ENCODE data around the gene AHSG.
"Not testable (repeated sequence)": the region's sequence is repeated elsewhere in the genome, so short reads cannot be mapped to it uniquely, and the experiment has no call there.

The AHSG gene

DNA sequence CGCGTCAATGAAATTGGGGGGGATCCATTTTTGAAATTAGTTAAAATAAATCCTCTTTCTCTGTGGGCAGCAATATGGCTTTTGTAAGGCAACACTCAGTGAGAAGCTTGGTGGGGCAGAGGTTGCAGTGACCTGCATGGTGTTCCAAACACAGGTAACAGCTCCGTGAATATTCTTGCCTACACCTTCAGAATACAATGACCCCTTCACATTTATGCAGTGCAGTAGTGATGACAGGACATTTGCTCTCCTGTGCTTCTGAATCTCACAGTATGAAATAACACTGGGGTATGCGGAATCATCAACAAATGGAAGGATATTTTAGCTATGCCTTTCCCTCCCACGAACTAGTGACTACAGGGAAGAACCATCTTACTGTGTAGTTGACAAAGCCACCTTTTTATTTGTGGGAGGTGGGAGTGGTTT is 6.9 kb downstream of the AHSG start:
- no peak for DNase-seq

DNA sequence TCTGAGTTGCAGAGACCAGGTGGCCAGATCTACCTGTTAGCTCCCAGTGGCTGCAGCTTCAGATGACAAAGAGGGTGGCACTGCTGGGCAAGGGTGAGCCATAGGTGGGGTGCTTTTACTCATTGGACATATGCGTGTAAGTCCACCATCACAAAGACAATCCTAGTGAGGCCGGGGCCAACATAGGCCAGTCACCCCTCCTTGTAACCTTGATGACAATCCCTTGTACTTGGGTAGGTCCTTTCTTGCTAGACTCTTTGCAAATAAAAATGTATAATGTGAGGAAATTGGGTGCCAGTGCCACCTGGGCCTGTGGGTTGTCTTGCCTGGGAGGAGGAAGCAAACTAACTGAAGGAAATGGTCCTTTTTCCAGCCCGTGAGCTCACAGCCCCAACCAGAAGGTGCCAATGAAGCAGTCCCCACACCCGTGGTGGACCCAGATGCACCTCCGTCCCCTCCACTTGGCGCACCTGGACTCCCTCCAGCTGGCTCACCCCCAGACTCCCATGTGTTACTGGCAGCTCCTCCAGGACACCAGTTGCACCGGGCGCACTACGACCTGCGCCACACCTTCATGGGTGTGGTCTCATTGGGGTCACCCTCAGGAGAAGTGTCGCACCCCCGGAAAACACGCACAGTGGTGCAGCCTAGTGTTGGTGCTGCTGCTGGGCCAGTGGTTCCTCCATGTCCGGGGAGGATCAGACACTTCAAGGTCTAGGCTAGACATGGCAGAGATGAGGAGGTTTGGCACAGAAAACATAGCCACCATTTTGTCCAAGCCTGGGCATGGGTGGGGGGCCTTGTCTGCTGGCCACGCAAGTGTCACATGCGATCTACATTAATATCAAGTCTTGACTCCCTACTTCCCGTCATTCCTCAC is 7.6 kb downstream of the AHSG start:
- DNase-seq: no peak

DNA sequence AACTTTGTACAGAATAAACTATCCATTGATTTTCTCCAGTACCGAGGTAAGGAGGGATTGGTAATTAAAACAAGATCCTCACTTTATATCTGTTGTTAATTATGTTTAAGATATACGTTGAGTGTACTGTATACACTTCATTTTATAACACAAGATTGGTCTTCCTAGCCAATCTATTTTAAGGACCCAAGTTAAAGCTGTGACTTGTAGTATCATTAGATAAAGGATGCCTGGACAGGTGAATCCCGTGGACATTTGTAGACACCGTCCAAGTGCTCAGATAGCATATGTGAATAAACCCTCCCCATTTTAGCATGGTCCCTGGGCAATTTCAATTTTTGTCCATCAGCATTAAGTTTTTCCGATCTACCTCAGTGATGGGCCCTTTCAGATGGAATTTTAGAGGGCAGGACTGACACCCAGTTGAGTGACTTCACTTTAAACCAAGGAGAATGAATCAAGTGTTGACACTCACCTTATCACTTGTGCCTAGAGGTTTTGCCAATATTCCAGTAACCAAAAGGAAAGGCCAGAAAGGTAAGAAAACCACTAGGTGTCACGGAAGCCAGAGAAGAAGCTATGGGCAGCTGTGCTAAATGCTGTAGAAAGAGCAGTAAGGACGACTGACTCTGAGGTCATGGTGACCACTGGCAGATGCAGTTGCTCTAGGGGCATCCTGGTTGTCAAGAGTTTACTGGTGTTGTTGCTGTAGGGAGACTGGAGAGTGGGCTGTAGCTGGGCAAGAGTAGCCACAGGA is 9.2 kb downstream of the AHSG start:
- DNase-seq: no peak

DNA sequence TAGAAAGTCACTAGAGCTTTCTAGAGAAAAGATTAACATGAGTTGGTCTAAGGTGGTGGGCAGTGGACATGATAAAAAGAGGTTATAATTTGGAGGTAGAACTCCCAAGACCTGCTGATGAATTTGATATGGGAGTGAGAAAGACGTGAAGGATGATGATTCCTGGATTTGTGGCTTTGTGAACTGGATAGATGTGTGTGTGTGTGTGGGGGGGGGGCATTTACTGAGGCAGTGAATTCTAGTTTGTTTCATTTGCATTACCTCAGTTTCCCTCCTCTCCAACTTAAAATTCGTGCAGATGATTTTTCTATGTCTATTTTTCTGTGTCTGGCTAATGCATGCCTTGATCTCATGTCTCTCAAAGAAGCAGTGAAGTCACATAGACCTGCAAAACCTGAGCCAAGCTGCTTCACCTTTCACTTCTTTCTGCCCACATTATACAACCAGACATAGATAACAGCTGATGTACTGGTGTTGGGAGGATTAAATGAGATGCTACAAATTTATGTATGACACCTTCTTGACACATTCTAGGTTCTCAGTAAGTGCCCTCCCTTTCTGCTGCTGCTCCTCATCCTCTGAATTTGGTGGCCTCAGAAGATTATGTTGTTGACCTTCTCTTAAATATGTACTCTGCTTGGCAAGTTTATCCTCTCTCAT is 9.9 kb downstream of the AHSG start:
- DNase-seq: no peak

DNA sequence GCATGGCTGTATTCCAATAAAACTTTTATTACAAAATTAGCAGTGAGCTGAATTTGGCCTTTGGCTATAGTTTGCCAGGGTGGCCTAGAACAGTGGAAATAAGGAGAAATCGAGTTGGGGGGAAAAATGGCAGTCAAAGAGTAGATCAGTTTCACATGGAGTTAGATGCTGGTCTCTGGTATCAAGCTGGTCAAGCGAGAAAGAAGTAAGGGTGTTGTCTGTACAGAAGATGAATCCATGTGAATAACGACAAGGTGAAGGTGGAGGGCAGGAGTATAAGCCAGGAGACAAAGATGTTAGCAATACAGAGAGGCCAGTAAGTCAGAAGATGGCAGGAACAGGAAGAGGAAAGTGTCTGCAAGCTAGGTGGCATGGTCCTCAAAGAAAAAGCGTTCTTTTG is 11.7 kb downstream of the AHSG start:
- no peak for DNase-seq

DNA sequence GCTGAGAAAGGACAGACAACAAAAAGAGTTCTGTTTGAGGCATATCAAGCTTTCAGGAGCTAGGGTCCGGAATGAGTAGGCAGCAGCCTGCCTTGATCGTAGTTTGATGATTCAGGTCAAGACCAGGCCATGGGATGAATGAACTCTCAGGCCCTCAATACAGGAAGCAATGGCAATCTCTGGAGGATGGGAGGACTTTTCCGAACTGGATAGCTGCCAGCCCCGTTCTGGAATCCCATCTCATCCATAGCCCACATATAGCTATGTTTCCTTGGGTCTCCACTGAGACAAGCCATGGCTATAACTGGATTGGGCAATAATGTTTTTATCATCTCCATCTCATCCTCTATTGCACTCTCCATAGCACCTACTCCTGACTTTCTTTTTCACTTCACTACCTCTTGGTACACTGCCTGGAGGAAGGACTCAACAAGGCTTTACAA is 12.8 kb downstream of the AHSG start:
- no peak for DNase-seq

DNA sequence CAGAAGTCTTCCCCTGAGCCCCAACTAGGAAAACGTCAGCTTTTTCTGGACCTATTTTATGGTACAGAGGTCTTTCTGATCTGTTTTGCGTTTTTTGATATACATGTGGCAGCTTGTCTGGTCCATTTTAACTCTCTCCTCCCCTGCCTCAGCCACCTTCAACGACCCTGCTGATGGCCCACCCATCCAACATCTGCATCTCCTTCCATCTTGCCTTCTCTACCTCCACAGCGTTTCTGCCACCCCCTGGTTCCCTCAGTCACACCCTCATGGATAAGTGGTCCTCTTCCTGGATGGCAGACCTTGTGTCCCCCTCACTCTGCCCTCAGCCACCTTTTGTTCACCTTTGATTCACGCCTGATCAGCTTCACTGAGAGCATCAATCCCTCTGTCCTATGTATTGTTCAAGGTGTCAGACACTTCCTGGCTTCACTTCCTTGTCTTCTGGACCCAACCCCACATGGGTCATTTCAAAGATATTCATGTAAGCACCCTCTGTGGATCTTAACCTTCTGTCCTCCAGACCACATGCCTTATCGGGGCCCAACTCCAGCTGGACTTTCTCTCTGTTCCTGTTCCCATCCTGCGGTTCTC is 13.5 kb downstream of the AHSG start:
- DNase-seq: no peak

DNA sequence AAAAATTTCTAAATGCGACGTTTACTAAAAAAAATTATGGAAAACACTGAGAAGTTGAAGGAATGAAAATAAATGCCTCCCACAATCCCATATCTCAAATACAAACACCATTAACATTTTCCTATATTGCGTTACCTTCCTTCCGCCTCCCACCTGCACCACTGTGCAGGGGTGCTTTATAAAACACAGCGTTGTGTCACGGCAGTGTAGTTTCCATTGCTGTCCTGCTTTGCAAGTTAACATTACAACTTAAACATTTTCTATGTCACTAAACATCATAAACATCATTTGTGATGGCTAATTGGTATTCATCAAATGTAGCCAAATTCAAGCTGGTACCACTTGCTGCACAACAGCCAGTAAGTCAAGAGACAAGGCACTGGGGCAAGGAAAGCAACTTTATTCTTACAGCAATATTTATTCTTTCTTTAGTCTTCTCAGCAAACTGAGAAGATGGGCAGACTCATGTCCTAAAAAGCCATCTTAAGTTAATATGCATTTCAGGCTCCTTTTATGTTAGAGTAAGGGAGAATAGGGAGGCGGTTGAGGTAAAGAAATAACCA is 15.1 kb downstream of the AHSG start:
- no peak for DNase-seq

DNA sequence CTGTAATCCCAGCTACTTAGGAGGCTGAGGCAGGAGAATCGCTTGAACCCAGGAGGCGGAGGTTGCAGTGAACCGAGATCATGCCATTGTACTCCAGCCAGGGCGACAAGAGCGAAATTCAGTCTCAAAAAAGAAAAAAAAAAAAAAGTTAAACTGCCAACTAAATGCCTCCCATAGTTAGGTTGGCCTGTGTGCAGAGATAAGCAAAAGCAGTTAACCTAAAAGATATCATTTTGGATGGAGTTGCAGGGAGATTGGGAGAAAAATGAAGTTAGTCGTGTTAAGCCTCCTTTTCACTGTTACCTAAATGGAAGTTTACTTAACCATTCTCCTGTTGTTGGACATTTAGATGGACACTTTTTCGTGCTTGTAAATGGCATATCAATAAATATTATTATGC is 15.9 kb downstream of the AHSG start:
- no peak for DNase-seq

DNA sequence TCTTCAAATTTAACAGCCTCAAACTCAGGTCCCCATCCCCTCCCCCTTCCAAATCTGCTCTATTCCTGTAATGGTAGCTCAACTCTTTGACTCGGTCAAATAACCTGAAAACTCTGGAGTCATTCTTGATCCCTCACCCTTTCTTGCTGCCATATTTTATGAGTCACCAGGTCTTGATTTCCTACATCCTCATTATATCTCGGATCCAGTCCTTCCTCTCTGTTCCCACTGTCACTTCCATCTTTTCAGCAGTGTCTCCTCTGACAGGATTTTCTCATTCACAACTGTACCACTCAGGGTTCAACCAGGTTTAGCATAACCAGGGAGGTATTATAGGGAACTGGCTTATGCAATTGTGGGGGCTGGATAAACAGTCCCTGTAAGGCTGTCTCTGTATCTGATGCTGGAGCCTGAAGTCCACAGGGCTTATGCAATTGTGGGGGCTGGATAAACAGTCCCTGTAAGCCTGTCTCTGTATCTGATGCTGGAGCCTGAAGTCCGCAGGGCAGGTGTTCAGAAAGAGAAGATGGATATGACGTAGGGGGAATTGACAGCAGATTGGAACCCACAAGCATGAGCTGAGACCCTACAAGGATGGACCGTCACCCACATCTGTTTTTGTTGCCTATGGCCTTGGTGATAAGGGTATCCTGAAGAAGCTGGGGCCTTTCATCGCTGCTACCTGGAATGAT is 18.2 kb downstream of the AHSG start:
- no peak for DNase-seq

DNA sequence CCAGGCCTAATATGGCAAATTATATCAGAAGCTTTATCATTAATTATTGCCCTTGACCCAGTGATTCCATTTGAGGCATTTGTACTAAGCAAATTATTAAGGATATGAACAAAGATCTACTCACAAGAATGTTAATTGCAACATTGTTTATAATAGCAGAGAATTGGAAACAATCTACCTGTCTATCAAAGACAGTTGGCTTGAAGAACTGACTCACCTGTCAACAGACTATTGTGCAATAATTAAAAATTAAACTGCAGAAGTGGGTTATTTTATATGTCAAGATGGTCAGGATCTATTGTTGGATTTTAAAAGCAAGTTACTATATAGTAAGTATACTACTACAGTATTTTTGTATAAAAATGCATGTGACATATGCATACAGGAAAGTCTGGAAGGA is 20.6 kb downstream of the AHSG start:
- DNase-seq: no peak

DNA sequence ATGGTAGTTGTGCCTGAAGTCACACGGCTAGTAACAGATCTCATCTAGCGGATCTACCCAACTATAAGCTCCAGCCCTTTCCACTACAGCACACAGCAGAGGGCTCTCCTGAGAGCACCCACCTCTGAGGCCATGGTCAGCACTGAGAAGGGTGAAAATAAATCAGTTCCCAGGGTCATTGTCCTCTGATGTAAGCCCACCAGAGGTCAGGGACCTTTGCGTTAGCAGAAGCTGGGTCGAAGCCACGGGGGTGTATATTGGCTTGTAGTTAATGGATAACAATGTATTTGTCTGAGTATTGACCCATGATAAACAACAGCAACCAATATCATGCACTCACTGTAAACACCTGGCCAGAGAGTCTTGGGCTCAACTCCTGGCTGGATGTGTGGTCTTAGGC is 21.3 kb downstream of the AHSG start:
- not testable (repeated sequence) for DNase-seq

DNA sequence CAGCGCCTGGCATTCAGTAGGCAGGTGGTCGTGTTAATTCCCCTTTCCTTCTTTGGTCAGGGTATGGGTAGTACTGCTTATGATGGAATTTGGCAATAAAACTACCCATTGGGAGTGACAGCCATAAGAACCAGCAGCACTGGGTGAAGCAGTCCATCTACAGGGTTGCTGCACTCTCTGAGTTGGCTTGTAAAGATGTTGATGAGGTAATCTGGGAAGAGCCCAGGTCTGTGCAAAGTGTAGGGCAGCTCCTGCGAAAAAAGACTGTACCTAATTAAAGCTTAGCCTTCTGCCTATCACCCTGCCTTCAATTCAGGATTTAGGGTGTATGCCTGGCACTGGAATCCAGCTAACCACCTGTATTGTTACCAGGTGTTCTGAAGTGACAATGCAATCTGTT is 22.7 kb downstream of the AHSG start:
- no peak for DNase-seq

DNA sequence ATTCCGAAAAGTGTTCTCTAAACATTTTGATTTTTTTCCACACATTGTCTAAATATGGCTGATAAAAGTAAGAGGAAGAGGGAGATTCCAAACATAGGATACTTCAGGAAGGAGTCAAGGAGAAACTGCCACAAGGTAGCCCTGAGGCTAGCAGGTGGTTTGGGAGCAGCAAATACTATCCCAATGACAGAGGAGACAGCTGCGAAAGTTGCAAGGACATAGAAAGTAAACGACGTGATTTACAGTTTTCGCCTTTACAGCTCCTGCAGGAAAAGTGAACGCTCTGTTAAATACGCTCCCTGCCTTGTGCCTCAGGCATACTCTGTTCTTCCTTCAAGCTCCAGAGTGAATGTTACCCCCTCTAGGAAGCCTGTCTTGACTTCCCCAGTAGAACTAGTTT is 23.7 kb downstream of the AHSG start:
- DNase-seq: no peak

DNA sequence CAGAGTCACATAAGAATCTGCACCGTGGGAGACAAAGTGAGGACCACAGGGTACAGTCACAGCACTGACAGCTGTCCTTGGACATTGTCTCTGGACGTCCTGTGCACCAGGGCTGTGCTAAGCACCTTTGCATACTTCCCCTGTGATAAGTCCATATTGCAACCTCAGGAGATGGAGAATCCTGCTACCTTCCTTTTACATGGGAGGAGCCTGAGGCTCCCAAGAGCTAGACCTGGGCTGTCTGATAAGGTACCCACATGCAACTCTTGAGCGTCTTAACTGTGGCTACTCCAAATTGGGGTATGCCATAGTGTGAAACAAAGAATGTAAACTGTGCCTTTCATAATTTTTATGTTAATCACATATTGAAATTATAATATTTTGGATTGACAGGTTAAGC is 24.8 kb downstream of the AHSG start:
- DNase-seq: no peak

DNA sequence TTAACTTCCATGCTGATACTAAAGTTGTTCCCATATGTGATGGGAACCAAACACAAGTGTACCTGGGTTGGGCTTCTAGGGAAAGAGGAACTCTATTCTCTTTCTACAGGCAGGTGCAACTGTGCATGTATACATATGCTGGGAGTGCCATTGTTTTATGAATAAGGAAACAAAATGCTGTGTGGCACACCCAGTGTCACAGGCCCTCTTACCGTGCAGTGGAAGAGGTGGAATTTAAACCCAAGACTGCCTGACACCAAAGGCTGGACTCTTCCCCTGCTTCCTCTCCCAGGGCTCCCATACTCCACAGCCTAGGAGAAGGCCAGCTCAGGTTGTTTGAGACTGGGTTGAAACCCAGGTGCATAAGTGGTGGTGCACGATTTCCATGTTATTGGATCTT is 25.4 kb downstream of the AHSG start:
- no peak for DNase-seq

DNA sequence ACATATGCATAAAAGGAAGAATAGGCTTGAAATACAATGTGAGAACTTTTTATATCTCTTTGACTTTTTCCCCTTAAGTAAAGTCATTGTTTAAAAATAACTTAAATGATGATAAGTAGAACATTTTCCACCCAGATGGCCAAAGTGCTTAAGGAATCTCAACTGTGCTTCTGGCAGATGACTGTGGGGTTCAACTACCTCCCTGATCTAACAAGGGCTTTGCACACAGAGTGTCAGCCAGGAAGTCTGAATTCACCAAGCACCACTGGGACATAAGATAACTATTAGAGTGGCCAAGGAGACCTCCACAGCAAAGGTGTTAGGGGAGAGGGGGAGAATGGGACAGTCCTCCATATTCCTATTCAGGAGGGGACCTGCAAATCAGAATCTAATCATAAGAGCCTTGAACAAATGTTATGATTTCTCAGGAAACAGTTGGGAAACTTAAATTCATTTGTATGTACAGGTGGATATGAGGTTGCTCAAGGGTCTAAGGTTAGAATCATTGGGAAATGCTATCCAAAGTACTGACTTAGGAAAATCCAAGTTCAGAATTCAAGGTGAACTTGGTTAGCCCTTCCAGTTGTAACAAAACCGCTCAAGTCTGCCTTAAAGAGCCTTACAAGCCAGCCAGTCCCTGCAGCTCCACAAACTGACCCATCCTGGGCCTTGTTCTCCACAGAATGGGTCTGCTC is 27.1 kb downstream of the AHSG start, which contains the start of gene FETUB:
Gene FETUB (plus strand): TSS at position 622 of the 695 bp plus-strand sequence. CDS start 62 bp downstream, at position 684.
- DNase-seq: no peak

DNA sequence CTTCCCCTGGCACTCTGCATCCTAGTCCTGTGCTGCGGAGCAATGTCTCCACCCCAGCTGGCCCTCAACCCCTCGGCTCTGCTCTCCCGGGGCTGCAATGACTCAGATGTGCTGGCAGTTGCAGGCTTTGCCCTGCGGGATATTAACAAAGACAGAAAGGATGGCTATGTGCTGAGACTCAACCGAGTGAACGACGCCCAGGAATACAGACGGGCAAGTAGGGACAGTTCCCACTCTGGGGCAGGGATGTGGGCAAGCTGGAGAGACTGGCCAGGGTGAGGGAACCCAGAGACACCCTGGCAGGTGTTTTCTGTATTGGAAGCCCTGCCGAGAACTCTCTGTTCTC is 27.6 kb downstream of the AHSG start:
- DNase-seq: no peak

DNA sequence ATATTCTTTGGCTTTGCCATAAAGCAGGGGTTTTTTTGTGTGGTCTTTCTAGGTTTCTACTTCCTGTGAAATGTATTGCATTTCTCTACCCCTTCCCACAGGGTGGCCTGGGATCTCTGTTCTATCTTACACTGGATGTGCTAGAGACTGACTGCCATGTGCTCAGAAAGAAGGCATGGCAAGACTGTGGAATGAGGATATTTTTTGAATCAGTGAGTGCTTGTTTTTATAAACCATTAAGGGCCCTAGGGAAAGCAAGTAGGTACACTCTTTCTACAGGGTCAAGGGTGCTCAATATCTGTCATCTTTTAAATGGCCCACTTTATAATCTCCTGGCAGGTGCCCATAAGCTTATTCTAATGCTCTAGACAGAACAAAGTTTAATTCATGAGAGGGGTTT is 28.1 kb downstream of the AHSG start:
- no peak for DNase-seq

DNA sequence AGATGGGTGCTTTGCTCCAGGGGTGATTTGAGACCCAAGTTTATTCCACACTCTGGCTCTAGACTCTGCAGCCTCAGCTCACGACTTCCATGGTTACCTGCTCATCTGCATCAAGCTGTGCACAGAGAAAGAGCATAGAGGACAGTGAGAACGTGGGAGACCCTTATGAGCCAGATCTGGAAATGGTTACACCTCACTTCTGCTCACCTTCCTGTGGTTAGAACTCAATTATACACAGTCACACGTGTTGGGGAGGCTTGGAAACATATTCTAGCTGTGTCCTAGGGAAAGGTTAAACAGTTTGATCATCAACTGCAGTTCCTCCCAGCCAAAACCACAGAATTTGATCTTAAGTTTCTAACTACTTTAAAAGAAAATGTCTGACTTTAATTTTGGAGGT is 29.2 kb downstream of the AHSG start:
- DNase-seq: no peak

DNA sequence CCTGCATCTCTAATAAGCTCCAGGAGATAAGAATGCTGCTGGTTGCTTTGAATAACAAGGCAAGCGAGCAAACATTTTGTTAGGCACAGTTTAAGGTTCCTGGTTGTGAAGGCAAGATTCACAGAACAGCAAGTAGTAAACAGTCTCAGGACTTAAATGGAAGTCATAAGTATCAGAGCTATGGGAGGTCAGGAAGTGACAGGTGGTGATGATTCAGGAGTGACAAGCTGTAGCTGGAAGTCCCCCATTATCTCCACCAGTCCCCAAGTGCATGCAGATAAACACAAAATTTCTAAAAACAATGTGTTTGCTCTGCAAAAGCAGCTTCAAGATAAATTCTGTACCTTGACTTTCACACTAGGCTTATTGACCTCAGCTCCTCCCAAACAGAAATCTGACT is 30.6 kb downstream of the AHSG start:
- no peak for DNase-seq

DNA sequence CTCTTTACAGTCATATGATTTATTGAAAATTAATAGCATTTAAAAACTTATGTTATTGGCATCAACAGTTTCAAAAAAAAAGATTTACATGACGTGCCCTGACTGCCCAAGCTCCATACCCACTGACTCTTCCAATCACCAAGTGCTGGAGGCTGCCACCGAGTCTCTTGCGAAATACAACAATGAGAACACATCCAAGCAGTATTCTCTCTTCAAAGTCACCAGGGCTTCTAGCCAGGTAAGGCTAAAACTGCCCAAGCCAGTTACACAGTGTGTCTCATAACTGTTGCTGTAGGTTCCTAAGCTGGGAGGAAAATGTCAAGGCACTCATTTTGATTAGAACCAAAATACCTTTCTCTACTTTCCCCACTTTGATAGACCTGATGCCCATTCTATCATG is 31.8 kb downstream of the AHSG start:
- DNase-seq: no peak

All from stimulated activated CD4-positive, alpha-beta T cell treated with anti-CD3 and anti-CD28 coated beads, Interleukin-2, amount 100 ng/mL, for 48 hours (primary cell).